DND-41 (cell line): ENCODE results near the gene PAK3.

ENCODE experiments used
- ATAC-seq: fragments of 200-7000 bp; cut with Tn5 transposase; 3 replicates; pipeline ENCODE4 v1.9.1; 2021; ENCODE audit warnings: low read depth; ENCODE audit not compliant: insufficient read depth
- DNase-seq: peaks from one replicate; pipeline ENCODE4 v3.0.0-alpha.2; 2020
- H2AFZ ChIP-seq: 2 replicates; pipeline ENCODE4 v1.6.0; 2012; ENCODE audit warnings: low read depth, low read length
- H3K27ac ChIP-seq: 2 replicates; pipeline ENCODE4 v1.5.1; 2012; ENCODE audit warnings: low read length, inconsistent platforms
- H3K27me3 ChIP-seq: fragments of 200-600 bp; sonication (generic); 2 replicates; pipeline ENCODE4 v1.6.0; 2012; ENCODE audit warnings: low read length, mild to moderate bottlenecking, inconsistent platforms; ENCODE audit not compliant: insufficient read depth, poor library complexity
- H3K36me3 ChIP-seq: 2 replicates; pipeline ENCODE4 v1.5.1; 2012; ENCODE audit warnings: low read length, inconsistent platforms; ENCODE audit not compliant: insufficient read depth
- H3K4me1 ChIP-seq: 2 replicates; pipeline ENCODE4 v1.5.1; 2012; ENCODE audit warnings: mild to moderate bottlenecking, low read length; ENCODE audit not compliant: insufficient read depth
- H3K4me2 ChIP-seq: 2 replicates; pipeline ENCODE4 v1.6.0; 2012; ENCODE audit warnings: mild to moderate bottlenecking, moderate library complexity, low read length, inconsistent platforms; ENCODE audit not compliant: insufficient read depth
- H3K4me3 ChIP-seq, 2 experiments: fragments of 200-600 bp in 1 of 2; shearing (Covaris generic) in 1 of 2; 2 replicates each; pipeline ENCODE4 v1.5.1; 2012 to 2016; ENCODE audit warnings: inconsistent platforms in 2 of 2, low read length in 2 of 2, mild to moderate bottlenecking in 2 of 2, low read depth in 1 of 2, moderate library complexity in 1 of 2
- H3K79me2 ChIP-seq: 2 replicates; pipeline ENCODE4 v1.6.0; 2012; ENCODE audit warnings: low read length, inconsistent platforms; ENCODE audit not compliant: insufficient read depth
- H3K9ac ChIP-seq: 2 replicates; pipeline ENCODE4 v1.6.0; 2012; ENCODE audit warnings: low read depth, mild to moderate bottlenecking, inconsistent platforms, low read length, moderate library complexity
- H3K9me3 ChIP-seq: 2 replicates; pipeline ENCODE4 v1.5.1; 2012; ENCODE audit warnings: low read length, moderate library complexity, mild to moderate bottlenecking, inconsistent platforms; ENCODE audit not compliant: insufficient read depth, severe bottlenecking
- H4K20me1 ChIP-seq: 2 replicates; pipeline ENCODE4 v1.6.0; 2012; ENCODE audit warnings: low read length; ENCODE audit not compliant: insufficient read depth
- EZH2 ChIP-seq: IDR thresholded peaks from 3 replicates; pipeline ENCODE4 v1.6.1; 2012; ENCODE audit warnings: borderline replicate concordance, low read depth, mild to moderate bottlenecking, moderate library complexity, low read length, inconsistent platforms; ENCODE audit not compliant: severe bottlenecking
- TF ChIP-seq, protein P1 (sequence below): IDR thresholded peaks from 2 replicates; pipeline ENCODE4 v1.5.1; 2012; ENCODE audit warnings: borderline replicate concordance, low read length, moderate library complexity, mild to moderate bottlenecking; ENCODE audit not compliant: poor library complexity, severe bottlenecking; ENCODE audit errors: extremely low read depth

The PAK3 gene

DNA sequence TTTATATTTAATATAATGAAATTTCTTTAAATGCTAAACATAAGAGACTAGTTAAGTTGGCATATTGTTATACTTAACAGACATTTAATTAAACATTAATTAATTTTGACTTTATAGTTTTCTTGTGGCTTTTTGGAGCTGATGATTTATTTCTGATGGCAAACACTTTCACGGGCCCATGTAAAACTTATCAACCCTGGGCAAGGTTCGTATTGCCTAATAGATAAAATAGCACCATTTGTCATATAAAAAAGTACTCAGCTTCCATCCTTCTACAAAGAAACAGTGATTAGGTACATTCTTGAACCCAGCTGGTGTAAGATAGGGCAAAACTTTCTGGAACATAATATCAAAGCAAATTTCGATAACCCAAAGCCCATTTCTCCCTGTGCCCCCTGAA lies 63.2 kb downstream of the PAK3 start:
- no peaks in the 10 kb centered on the region for H4K20me1 ChIP-seq
- ATAC-seq (no peak), DNase-seq (no peak)
- no peaks in the 10 kb centered on the region for H3K9me3 ChIP-seq
- no peak overlapping the region for H3K4me3 ChIP-seq
- no peak overlapping the region for H3K9ac ChIP-seq
- H3K79me2 ChIP-seq: no peaks in the 10 kb centered on the region
- no peaks in the 10 kb centered on the region for H3K36me3 ChIP-seq
- H3K27me3 ChIP-seq: no peaks in the 10 kb centered on the region
- no peak for TF ChIP-seq EZH2
- TF ChIP-seq, protein P1, sequence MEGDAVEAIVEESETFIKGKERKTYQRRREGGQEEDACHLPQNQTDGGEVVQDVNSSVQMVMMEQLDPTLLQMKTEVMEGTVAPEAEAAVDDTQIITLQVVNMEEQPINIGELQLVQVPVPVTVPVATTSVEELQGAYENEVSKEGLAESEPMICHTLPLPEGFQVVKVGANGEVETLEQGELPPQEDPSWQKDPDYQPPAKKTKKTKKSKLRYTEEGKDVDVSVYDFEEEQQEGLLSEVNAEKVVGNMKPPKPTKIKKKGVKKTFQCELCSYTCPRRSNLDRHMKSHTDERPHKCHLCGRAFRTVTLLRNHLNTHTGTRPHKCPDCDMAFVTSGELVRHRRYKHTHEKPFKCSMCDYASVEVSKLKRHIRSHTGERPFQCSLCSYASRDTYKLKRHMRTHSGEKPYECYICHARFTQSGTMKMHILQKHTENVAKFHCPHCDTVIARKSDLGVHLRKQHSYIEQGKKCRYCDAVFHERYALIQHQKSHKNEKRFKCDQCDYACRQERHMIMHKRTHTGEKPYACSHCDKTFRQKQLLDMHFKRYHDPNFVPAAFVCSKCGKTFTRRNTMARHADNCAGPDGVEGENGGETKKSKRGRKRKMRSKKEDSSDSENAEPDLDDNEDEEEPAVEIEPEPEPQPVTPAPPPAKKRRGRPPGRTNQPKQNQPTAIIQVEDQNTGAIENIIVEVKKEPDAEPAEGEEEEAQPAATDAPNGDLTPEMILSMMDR: no peak
- H3K4me1 ChIP-seq: no peaks in the 10 kb centered on the region
- H3K27ac ChIP-seq: no peak overlapping the region
- H2AFZ ChIP-seq: no peak overlapping the region
- no peak overlapping the region for H3K4me2 ChIP-seq

DNA sequence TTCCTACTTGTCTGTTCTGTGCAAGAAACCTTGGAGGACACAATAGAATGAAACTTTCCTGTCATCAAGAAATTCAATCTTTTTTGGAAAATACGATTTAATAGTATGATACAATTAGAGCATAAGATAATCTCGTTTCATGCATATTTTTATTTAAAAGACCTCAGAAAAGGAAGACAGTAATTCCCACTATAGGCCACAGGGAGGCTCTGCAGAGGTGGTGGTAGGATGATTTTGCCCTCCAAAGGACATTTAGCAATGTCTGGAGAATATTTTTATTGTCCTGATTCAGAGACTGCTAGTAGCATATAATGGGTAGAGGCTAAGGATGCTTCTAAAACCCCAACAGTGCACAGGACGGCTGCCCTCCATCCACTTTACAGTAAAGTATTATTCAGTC lies 68.7 kb downstream of the PAK3 start:
- Histone ChIP-seq H2AFZ (no peak overlapping the region), H3K4me3 (no peak overlapping the region), H3K27me3 (no peaks in the 10 kb centered on the region), H3K4me1 (no peaks in the 10 kb centered on the region), H3K9me3 (no peaks in the 10 kb centered on the region), H3K4me2 (no peak overlapping the region), H3K27ac (no peak overlapping the region), H4K20me1 (no peaks in the 10 kb centered on the region), H3K79me2 (no peaks in the 10 kb centered on the region), H3K9ac (no peak overlapping the region), H3K36me3 (no peaks in the 10 kb centered on the region)
- DNase-seq (no peak), ATAC-seq (no peak)
- TF ChIP-seq, protein P1: no peak
- no peak for TF ChIP-seq EZH2

DNA sequence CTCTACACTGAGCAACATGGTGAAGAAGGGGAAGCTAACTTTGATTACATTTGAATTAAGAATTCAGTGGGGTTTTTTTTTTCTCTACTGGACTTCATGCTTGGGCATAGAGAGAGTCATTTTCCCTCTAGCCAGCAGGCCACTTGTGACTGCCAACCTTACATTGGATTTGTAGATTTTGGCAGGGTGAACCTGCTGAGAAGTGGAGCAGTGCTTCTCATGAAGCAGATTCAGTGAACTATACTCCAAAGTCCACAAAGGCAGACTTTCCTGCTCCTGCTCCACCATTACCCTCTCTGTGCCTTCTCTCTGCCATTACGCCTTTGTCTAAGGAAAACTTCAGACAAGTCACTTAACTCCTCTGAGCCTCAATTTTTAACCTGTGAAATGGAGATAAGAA lies 69.9 kb downstream of the PAK3 start:
- Histone ChIP-seq H3K9me3 (no peaks in the 10 kb centered on the region), H3K9ac (no peak overlapping the region), H2AFZ (no peak overlapping the region), H3K4me1 (no peaks in the 10 kb centered on the region), H3K79me2 (no peaks in the 10 kb centered on the region), H3K27ac (no peak overlapping the region), H3K4me2 (no peak overlapping the region), H3K27me3 (no peaks in the 10 kb centered on the region), H3K36me3 (no peaks in the 10 kb centered on the region), H3K4me3 (no peak overlapping the region), H4K20me1 (no peaks in the 10 kb centered on the region)
- DNase-seq: no peak
- no peak for ATAC-seq
- TF ChIP-seq, protein P1: no peak
- no peak for TF ChIP-seq EZH2

DNA sequence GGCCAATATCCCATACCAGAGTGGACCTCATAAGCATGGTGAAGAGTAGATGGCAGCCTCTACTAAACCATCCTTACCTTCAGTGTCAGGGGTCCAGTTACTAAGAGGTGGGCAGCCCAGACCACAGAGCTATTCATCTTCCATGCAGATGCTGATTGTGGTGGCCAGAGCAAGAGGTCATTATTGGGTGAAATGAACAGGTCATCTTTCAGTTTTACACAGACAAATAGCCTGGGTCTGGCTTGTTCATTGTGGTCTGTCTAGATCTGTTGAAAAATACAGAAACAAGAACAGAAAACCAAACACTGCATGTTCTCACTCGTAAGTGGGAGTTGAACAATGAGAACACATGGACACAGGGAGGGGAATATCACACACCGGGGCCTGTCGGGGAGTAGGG lies 71.3 kb downstream of the PAK3 start:
- no peak overlapping the region for H3K9ac ChIP-seq
- H4K20me1 ChIP-seq: no peaks in the 10 kb centered on the region
- H3K36me3 ChIP-seq: no peaks in the 10 kb centered on the region
- TF ChIP-seq, protein P1: no peak
- no peak for TF ChIP-seq EZH2
- H3K27me3 ChIP-seq: no peaks in the 10 kb centered on the region
- no peaks in the 10 kb centered on the region for H3K79me2 ChIP-seq
- no peaks in the 10 kb centered on the region for H3K4me1 ChIP-seq
- no peak overlapping the region for H3K4me3 ChIP-seq
- H3K27ac ChIP-seq: no peak overlapping the region
- H3K9me3 ChIP-seq: no peaks in the 10 kb centered on the region
- H2AFZ ChIP-seq: no peak overlapping the region
- ATAC-seq (no peak), DNase-seq (no peak)
- H3K4me2 ChIP-seq: no peak overlapping the region
